Upper lobe of right lung (tissue), 1 donor: Measurements from ENCODE around the gene ASIC1. TPM values are rescaled to one million over a fixed set of nuclear protein-coding genes. Genes with fewer than 3 reads are reported as not detected.

Experiments
- ATAC-seq: fragments of 200-7000 bp; cut with Tn5 transposase; one replicate; pipeline ENCODE4 v1.9.1; 2020; ENCODE audit warnings: mild to moderate bottlenecking, moderate library complexity
- DNase-seq: peaks from one replicate; pipeline ENCODE4 v3.0.0-alpha.2; 2020
- H3K27ac ChIP-seq: fragments of 200-600 bp; one replicate; pipeline ENCODE4 v1.8.0; 2022
- H3K27me3 ChIP-seq: fragments of 200-600 bp; one replicate; pipeline ENCODE4 v1.8.0; 2022; ENCODE audit warnings: mild to moderate bottlenecking
- H3K36me3 ChIP-seq: fragments of 200-600 bp; one replicate; pipeline ENCODE4 v1.8.0; 2022
- H3K4me1 ChIP-seq: fragments of 200-600 bp; one replicate; pipeline ENCODE4 v1.8.0; 2022
- H3K4me3 ChIP-seq: fragments of 200-600 bp; one replicate; pipeline ENCODE4 v1.8.0; 2022; ENCODE audit warnings: mild to moderate bottlenecking
- H3K9me3 ChIP-seq: fragments of 200-600 bp; one replicate; pipeline ENCODE4 v1.8.0; 2022
- intact Hi-C: fragments of 100-400 bp; cut with DNase I; formaldehyde crosslinking; loops from one replicate; pipeline ENCODE4 v1.11.0; 2022
- total RNA-seq: library from RNA; stranded (reverse); fragmentation: NEBNext Ultra II Directional; extraction: Animal tissue kit (Norgen Biotek cat#: 25700); gene quantifications from one replicate; pipeline ENCODE4 v1.2.1, GENCODE V29; 2021
- TF ChIP-seq, protein P1 (sequence below): fragments of 200-600 bp; IDR thresholded peaks from one replicate; pipeline ENCODE4 v1.8.0; 2022; ENCODE audit warnings: antibody characterized with exemption
- donor health status: DM: no; HTN: yes; CAD: no; lungs with severe emphysema.

ASIC1 gene
- total RNA-seq, 1 donor from 2014 or later = 0.35 TPM

DNA sequence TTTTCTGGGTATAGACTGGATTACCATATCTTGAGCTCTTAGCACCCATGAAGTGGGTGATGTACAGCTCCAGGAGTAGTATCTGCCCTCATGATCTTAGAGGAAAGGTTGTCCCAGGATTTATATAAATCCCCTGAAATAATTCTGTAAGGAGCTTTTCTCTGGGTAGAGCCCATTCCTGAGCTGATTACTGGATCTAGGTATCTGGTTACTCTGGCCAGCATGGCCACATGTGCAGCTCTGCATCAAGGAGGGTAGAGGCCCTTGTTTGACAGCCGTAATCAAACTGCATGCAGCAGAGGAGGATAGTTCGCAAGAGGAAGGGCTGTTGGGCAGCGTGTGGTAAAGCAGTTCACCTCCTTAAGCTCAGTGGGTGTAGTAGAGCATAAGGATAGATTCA lies 63.1 kb downstream of the ASIC1 start:
- H3K4me1 ChIP-seq = peaks cover 12% of the 10 kb centered on the region
- TF ChIP-seq, protein P1, sequence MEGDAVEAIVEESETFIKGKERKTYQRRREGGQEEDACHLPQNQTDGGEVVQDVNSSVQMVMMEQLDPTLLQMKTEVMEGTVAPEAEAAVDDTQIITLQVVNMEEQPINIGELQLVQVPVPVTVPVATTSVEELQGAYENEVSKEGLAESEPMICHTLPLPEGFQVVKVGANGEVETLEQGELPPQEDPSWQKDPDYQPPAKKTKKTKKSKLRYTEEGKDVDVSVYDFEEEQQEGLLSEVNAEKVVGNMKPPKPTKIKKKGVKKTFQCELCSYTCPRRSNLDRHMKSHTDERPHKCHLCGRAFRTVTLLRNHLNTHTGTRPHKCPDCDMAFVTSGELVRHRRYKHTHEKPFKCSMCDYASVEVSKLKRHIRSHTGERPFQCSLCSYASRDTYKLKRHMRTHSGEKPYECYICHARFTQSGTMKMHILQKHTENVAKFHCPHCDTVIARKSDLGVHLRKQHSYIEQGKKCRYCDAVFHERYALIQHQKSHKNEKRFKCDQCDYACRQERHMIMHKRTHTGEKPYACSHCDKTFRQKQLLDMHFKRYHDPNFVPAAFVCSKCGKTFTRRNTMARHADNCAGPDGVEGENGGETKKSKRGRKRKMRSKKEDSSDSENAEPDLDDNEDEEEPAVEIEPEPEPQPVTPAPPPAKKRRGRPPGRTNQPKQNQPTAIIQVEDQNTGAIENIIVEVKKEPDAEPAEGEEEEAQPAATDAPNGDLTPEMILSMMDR = no peak
- peaks cover 75% of the 10 kb centered on the region for H3K36me3 ChIP-seq
- intact Hi-C loops = no loop called here
- no peak overlapping the region for H3K27ac ChIP-seq
- no peaks in the 10 kb centered on the region for H3K27me3 ChIP-seq
- no peak for ATAC-seq
- no peak overlapping the region for H3K4me3 ChIP-seq
- no peak for DNase-seq
- H3K9me3 ChIP-seq = no peaks in the 10 kb centered on the region

DNA sequence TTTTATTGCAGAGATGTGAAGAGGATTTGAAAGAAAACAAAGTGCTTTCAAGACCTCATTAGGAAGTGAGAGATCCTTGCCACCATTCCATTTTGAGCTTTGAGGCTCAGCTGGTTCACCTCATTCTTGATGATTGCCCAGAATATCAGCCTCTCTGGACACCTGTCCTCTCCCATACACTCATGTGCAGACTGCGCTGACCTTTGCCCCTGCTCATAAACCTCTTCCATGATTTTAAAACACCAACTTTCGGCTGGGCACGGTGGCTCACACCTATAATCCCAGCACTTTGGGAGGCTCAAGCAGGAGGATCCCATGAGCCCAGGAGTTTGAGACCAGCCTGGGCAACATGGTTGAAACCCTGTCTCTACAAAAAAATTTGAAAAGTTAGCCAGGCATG lies 63.6 kb downstream of the ASIC1 start:
- DNase-seq (no peak), ATAC-seq (no peak)
- Histone ChIP-seq H3K4me1 (peaks cover 12% of the 10 kb centered on the region), H3K27ac (no peak overlapping the region), H3K27me3 (no peaks in the 10 kb centered on the region), H3K9me3 (no peaks in the 10 kb centered on the region), H3K36me3 (peaks cover 70% of the 10 kb centered on the region), H3K4me3 (no peak overlapping the region)
- TF ChIP-seq, protein P1 = no peak
- intact Hi-C loops = no loop called here

DNA sequence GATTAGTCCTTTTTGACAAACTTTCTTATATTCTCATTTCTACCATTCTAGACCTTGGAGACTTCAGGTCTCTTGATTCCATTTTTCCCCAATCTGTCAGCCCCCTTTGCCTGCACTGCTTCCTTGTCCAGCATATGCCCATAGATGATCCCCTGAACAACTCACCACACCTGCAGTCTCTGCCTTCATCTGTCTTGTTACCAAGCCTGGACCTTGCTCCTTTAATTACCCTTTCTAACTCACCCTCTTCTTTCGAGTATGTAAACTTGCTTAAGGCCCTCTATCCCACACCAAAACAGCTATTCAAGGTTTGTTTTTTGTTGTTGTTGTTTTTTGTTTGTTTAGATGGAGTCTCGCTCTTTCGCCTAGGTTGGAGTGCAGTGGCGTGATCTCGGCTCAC lies 64.2 kb downstream of the ASIC1 start:
- peaks cover 68% of the 10 kb centered on the region for H3K36me3 ChIP-seq
- DNase-seq (no peak), ATAC-seq (no peak)
- no peaks in the 10 kb centered on the region for H3K27me3 ChIP-seq
- no peak overlapping the region for H3K27ac ChIP-seq
- H3K4me1 ChIP-seq = peaks cover 5% of the 10 kb centered on the region
- intact Hi-C loops = no loop called here
- no peak overlapping the region for H3K4me3 ChIP-seq
- TF ChIP-seq, protein P1 = no peak
- H3K9me3 ChIP-seq = no peaks in the 10 kb centered on the region

DNA sequence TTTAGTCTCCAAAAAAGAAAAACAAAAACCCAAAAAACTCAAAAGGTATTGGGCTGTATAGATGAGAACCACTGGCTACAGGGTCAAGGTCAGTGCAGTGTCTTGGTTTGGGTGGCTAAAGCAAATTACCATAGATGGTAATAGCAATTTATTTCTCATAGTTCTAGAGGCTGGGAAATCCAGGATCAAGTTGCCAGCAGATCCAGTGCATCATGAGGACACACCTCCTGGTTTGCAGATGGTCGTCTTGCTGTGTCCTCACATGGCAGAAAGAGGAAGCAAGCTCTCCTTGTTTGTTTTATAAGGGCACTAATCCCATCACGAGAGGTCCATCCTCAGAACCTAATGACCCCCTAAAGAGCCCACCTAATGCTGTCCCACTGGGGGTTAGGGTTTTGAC lies 65.8 kb downstream of the ASIC1 start:
- peaks cover 72% of the 10 kb centered on the region for H3K36me3 ChIP-seq
- H3K27ac ChIP-seq = no peak overlapping the region
- H3K27me3 ChIP-seq = no peaks in the 10 kb centered on the region
- no peak for DNase-seq
- intact Hi-C loops = no loop called here
- no peaks in the 10 kb centered on the region for H3K9me3 ChIP-seq
- ATAC-seq = no peak
- TF ChIP-seq, protein P1 = no peak
- no peak overlapping the region for H3K4me3 ChIP-seq
- no peaks in the 10 kb centered on the region for H3K4me1 ChIP-seq

DNA sequence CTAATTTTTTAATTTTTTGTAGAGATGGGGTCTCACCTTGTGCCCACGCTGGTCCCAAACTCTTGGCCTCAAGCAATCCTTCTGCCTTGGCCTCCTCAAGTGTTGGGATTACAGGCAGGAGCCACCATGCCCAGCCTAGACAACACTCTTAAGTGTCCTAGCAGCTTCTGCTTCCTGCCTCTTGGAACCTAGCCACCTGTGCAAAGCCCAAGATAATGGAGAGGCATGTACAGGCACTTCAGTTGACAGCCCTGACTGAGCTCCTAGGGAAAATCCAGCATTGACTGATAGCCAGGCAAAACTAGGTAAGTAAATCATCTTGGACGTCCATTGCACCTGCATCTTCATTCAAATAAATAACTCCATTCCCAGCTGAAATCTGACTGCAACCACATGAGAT lies 70.2 kb downstream of the ASIC1 start:
- intact Hi-C loops = no loop called here
- DNase-seq (no peak), ATAC-seq (no peak)
- H3K27ac ChIP-seq = no peak overlapping the region
- no peaks in the 10 kb centered on the region for H3K9me3 ChIP-seq
- no peaks in the 10 kb centered on the region for H3K27me3 ChIP-seq
- H3K36me3 ChIP-seq = peaks cover 73% of the 10 kb centered on the region
- H3K4me3 ChIP-seq = no peak overlapping the region
- TF ChIP-seq, protein P1 = no peak
- H3K4me1 ChIP-seq = no peaks in the 10 kb centered on the region

DNA sequence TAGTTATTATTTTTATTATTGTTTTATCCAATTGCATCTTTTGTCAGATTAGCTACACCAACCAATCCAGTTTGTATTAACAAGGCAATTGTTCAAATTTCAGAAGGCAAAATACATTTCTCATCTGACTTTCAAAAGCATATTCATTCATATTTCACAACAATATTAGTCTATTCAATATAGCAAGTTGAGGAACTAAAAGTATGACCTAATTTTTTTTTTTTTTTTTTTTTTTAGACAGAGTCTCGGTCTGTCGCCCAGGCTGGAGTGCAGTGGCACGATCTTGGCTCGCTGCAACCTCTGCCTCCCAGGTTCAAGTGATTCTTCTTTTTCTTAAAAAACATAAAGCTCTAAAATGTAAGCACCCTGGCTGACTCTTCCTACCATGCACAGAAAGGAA lies 71.9 kb downstream of the ASIC1 start:
- ATAC-seq = no peak
- Histone ChIP-seq H3K4me1 (no peaks in the 10 kb centered on the region), H3K9me3 (no peaks in the 10 kb centered on the region), H3K27me3 (no peaks in the 10 kb centered on the region), H3K27ac (no peak overlapping the region), H3K36me3 (peaks cover 76% of the 10 kb centered on the region), H3K4me3 (no peak overlapping the region)
- no peak for DNase-seq
- TF ChIP-seq, protein P1 = no peak
- intact Hi-C loops = no loop called here
